A204.1 (cell line): ENCODE measurements around the gene RPRD2.

ENCODE experiments used
- FAIRE-seq: peaks from 2 replicates; lab custom pipeline; 2012; peaks lifted over from hg19 to GRCh38; lab: Jason Lieb, UNC

The RPRD2 gene

GRCh38 chr1:150472601-150473200 lies 108.8 kb downstream of the RPRD2 start:
- FAIRE-seq: no peak

GRCh38 chr1:150473659-150474058 lies 109.7 kb downstream of the RPRD2 start:
- FAIRE-seq: no peak

GRCh38 chr1:150474869-150475268 lies 110.9 kb downstream of the RPRD2 start:
- FAIRE-seq: no peak

GRCh38 chr1:150476754-150477153 lies 112.8 kb downstream of the RPRD2 start:
- FAIRE-seq: no peak

DNA sequence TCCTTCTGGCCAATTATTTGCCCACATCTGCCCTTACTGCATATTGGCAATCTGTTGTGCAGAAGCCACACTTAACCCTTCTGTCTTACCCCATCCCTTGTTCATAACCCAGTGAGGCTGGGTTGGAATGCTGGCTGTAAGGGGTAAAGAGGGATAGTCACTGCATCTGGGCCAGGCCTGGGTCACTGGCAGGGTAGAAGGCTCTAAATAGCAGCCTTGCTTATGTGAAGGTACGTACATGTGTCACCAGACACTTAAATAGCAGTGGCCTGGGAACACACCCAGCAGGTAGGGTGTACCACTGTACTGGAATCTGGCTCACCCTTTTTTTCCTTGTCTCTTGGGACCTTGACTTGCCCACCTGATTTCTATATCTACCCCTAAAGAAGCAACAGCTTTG lies 113.4 kb downstream of the RPRD2 start:
- no peak for FAIRE-seq

DNA sequence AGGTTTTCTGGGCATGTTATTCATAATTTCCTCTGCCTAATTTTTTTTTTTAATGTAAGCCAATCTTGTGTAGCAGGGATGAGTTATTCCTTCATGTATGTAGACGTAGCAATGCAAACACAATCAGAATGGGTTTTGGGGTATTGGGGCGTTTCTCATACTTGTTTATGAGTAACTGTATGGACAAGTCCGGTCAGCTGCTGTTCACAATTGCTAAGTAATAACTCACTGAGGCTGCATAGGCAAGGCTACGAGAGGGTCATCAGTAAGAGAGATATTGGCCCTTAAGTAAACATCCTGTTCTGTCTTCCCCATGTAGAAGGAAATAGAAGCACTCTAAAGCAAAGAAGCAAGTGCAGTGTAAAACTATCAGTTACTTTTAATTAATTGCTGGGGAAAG lies 113.8 kb downstream of the RPRD2 start:
- no peak for FAIRE-seq

- no peak for FAIRE-seq
Observed at GRCh38 chr1:150479370-150479769, 115.4 kb downstream of the RPRD2 start.

DNA sequence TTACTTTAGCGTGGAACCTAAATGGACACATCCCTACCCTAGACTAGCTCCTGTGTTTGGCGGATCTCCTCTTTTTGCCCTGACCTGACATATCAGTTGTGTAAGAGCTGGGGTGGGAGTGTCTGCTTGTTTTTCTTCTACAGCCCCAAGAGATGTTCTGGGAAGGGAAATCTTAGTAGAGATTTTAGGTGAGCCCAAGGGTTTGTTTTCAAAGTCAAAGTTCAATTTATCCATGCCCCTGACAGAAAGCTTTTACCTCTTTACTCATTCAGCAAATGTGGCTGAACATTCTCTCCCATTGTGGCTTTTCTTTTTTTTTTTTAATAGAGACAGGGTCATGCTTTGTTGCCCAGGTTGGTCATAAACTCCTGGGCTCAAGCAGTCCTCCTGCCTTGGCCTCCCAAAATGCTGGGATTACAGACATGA lies 116.0 kb downstream of the RPRD2 start:
- FAIRE-seq: no peak

DNA sequence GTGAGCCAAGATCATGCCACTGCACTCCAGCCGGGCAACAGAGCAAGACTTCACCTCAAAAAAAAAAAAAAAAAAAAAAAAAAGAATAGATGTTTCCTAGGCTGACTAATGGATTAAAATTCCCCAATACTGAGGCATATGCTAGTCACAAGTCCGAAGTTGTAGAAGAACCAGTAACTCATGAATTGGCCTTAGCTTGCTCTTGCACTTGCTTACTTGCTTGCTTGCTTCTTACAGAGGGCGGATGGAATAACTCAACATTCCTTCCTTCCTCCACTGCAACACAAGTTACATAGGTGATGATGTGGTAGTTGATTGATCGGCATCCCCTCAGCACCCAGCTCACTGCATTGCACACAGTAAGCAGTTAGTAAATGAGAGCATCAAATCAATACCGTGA lies 120.5 kb downstream of the RPRD2 start:
- FAIRE-seq: no peak

DNA sequence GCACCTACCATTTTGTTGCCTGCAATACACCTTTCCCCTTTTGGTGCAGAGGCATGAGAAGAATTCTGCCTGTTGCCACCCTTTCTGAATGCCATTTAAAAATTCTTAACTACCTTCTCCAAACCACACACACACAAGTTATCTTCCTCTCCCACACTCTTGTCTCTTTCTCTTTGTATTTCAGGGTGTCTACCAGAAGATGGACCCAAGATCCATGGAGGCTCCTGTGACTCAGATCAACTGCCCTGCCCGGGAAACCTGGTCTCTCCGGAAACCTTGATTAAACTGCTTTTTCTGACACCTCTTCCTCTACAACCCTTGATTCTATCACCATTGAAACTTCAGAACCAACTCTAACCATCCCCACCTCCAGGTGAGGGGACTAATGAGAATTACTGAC lies 120.9 kb downstream of the RPRD2 start:
- no peak for FAIRE-seq

GRCh38 chr1:150486966-150487762 lies 123.2 kb downstream of the RPRD2 start, which contains the start of gene TARS2:
TSS of gene TARS2 (plus strand) at chr1:150487419. CDS start at chr1:150487451, 32 bp downstream.
- FAIRE-seq: peak; percentile 89

GRCh38 chr1:150487763-150488115 lies 123.8 kb downstream of the RPRD2 start:
- FAIRE-seq: no peak

GRCh38 chr1:150493175-150493574 lies 129.2 kb downstream of the RPRD2 start:
- no peak for FAIRE-seq

DNA sequence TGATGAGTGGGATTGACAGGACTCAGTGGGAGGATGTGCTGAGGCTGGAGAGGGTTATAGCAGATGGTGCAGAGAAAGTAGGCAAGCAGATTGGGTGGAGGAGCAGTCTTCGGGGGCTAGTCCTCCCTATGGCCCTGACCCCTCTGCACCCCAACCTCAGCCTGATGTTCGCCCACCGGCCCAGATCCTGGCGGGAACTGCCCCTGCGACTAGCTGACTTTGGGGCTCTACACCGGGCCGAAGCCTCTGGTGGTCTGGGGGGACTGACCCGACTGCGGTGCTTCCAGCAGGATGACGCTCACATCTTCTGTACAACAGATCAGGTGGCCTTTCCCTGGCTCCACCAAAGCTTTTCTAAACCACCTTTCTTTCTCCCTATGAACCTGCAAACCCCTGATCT lies 134.4 kb downstream of the RPRD2 start:
- FAIRE-seq: no peak

- FAIRE-seq: no peak
Observed at GRCh38 chr1:150505431-150505830, 141.5 kb downstream of the RPRD2 start.

- no peak for FAIRE-seq
Observed at GRCh38 chr1:150507912-150508864, 144.2 kb downstream of the RPRD2 start, which contains the start of gene ECM1. TSS of gene ECM1 (plus strand) at chr1:150508109. CDS start at chr1:150508210, 101 bp downstream.

- no peak for FAIRE-seq
Observed at GRCh38 chr1:150508982-150509381, 145.0 kb downstream of the RPRD2 start.

DNA sequence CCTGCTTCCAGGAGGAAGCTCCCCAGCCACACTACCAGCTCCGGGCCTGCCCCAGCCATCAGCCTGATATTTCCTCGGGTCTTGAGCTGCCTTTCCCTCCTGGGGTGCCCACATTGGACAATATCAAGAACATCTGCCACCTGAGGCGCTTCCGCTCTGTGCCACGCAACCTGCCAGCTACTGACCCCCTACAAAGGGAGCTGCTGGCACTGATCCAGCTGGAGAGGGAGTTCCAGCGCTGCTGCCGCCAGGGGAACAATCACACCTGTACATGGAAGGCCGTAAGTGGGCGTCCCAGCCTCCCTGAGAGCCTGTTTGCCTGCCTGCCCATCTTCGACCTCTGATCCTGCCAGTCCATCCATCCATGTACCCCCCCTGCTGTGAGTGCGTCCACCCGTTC lies 147.6 kb downstream of the RPRD2 start:
- no peak for FAIRE-seq

GRCh38 chr1:150511985-150512660 lies 148.2 kb downstream of the RPRD2 start:
- FAIRE-seq: no peak

GRCh38 chr1:150512846-150513245 lies 148.9 kb downstream of the RPRD2 start:
- no peak for FAIRE-seq

DNA sequence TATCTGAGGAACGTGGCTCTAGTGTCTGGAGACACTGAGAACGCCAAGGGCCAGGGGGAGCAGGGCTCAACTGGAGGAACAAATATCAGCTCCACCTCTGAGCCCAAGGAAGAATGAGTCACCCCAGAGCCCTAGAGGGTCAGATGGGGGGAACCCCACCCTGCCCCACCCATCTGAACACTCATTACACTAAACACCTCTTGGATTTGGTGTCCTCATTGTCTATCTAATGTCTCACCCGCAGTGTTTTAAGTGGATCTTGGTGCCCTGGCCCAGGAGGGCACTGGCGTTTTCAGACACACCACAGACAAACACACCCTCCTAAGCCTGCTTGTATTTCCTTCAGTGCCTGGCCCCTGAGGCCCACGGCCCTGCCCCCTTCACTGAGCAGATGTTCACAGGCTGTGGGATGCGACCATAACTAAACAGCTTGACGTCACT lies 149.4 kb downstream of the RPRD2 start:
- FAIRE-seq: no peak

- no peak for FAIRE-seq
Observed at GRCh38 chr1:150514260-150514659, 150.3 kb downstream of the RPRD2 start.
